ENCODE data around the gene DERL3.

DNA sequence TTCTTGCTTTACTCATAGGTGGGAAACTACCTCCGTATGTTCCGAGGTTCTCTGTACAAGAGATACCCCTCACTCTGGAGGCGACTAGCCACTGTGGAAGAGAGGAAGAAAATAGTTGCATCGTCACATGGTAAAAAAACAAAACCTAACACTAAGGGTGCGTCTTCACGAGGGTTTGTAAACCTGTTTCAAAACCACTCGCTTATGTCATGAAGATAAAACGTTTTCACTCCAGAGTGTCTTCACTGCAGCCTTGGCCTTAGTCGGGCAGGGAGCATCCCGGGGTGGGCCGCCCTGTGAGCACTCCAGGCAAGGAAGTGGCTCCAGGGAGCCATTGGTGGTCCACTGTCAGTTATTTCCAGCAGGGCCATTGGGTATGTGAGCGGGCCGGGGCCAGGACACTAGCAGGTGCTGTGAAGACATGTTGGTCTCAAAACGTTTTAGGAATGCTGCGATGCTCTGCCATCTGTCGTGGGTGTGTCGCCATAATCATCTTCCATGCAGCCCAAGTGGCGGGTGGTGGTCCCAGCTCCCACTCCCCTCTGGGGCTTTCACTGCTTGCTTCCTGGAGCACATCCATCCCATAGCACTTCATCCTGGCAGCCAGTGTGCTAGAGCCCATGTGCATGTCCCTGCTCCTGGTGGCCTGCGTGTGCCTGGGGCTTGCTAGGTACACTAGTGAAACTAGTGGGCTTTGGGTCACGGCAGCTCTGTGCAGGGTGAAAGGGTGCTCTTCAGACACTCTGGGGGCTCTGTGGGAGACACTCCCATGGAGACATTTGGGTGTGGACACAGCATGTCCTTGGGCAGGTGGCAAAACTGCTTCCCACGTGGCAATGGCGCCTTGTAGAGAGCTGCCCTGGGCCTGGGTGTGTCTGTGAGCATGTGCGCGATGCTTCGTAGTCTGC lies 46.8 kb downstream of the DERL3 start:
- TF ChIP-seq, protein P1, sequence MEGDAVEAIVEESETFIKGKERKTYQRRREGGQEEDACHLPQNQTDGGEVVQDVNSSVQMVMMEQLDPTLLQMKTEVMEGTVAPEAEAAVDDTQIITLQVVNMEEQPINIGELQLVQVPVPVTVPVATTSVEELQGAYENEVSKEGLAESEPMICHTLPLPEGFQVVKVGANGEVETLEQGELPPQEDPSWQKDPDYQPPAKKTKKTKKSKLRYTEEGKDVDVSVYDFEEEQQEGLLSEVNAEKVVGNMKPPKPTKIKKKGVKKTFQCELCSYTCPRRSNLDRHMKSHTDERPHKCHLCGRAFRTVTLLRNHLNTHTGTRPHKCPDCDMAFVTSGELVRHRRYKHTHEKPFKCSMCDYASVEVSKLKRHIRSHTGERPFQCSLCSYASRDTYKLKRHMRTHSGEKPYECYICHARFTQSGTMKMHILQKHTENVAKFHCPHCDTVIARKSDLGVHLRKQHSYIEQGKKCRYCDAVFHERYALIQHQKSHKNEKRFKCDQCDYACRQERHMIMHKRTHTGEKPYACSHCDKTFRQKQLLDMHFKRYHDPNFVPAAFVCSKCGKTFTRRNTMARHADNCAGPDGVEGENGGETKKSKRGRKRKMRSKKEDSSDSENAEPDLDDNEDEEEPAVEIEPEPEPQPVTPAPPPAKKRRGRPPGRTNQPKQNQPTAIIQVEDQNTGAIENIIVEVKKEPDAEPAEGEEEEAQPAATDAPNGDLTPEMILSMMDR (IDR thresholded peaks at IDR 0.05; ENCODE audit: borderline replicate concordance, extremely low read depth, low read length, poor library complexity, severe bottlenecking), result no peak
- TF ChIP-seq EZH2 (IDR thresholded peaks at IDR 0.05; ENCODE audit: borderline replicate concordance, low read depth, low read length, severe bottlenecking), result no peak
